ENCODE results near the gene HPN. TPM values are rescaled to one million over a fixed set of nuclear protein-coding genes. Genes with fewer than 3 reads are reported as not detected.
A peak's percentile ranks its signal among the peaks of the same experiment; 100 is the strongest.
"Not testable (repeated sequence)": the region's sequence is repeated elsewhere in the genome, so short reads cannot be mapped to it uniquely, and the experiment has no call there.

The HPN gene
- total and polyA plus RNA-seq, 2 of the 13 experiments (the other 11 are each of a cell fraction or from before 2014, with no cell fraction given) = 46.7 to 261 TPM

GRCh38 chr19:35027851-35028599, 13.5 kb upstream of the HPN start (continued):
- TF ChIP-seq ZNF687 (CRISPR knock-in tag; IDR thresholded peaks at IDR 0.05) (peak; percentile 42), ZNF501 (CRISPR knock-in tag; IDR thresholded peaks at IDR 0.05) (0 out of 2 replicates have a peak, but pooled peaks have one; percentile 25), ZNF652 (CRISPR knock-in tag; IDR thresholded peaks at IDR 0.05; ENCODE audit: borderline replicate concordance, low read depth) (no peak), KDM1A (CRISPR knock-in tag; IDR thresholded peaks at IDR 0.05) (peak; percentile 39; the same call in 1 of the 2 replicates), ZNF512B (CRISPR knock-in tag; IDR thresholded peaks at IDR 0.05; ENCODE audit: borderline replicate concordance) (no peak)

GRCh38 chr19:35028600-35028885, 13.0 kb upstream of the HPN start:
- CTCF ChIA-PET (ENCODE audit: low intra/inter-chr PET ratio, low total read pairs); BruUV-seq (replicated peaks); H3K27ac ChIP-seq (ENCODE audit: extremely low read length, insufficient read depth, low read length); H3K9me3 ChIP-seq (ENCODE audit: low read length); ATAC-seq; H3K27me3 ChIP-seq (ENCODE audit: control insufficient read depth in 1 of 2, insufficient read depth in 2 of 2, low read length in 2 of 2); H3K9ac ChIP-seq (ENCODE audit: insufficient read depth, low read depth, low read length); H3K79me2 ChIP-seq (ENCODE audit: insufficient read depth, low read length); H3K4me2 ChIP-seq (ENCODE audit: low read depth, low read length); H3K4me3 ChIP-seq (replicated peaks in 1 of 3; ENCODE audit: insufficient read depth in 1 of 3, low read depth in 2 of 3, low read length in 3 of 3); FAIRE-seq; H4K20me1 ChIP-seq (ENCODE audit: insufficient read depth, low read length); in situ Hi-C loops (cut with HindIII; ENCODE audit: extremely low pct_ligation_motif_present, low pct_unique_long_range_greater_than_20kb); intact Hi-C loops (cut with micrococcal nuclease; ENCODE audit: unreplicated experiment); H2AFZ ChIP-seq (ENCODE audit: low read length): not testable (repeated sequence)
- POLR2A ChIA-PET = interaction anchor here (1.7 kb wide), 1 partner anchor 22 kb away, joined by 5 read pairs; no protein-coding TSS in a partner anchor
- WGBS (ENCODE audit: low lambda C conversion rate) = 48% methylated on average over 3 of the region's 3 CpGs
- Histone ChIP-seq H3K4me1 (ENCODE audit: insufficient read depth, low read length) (peaks cover 38% of the 10 kb centered on the region), H3K36me3 (replicated peaks in 1 of 2; ENCODE audit: control insufficient read depth in 1 of 2, insufficient read depth in 2 of 2, low read length in 2 of 2) (peaks cover 13 to 43% of the 10 kb centered on the region in 2 experiments)
- peak; percentile 55 for DNase-seq (ENCODE audit: low spot score)
